SK-N-SH (cell line): ENCODE data around the gene C3orf85. TPM values are rescaled to one million over a fixed set of nuclear protein-coding genes. Genes with fewer than 3 reads are reported as not detected.

Source experiments
- CTCF ChIA-PET: fragments of 300-600, 350-600 bp; formaldehyde crosslinking; extraction: SDS; loops from one replicate; lab custom pipeline; 2021; lab: Yijun Ruan, JAX
- POLR2A ChIA-PET: fragments of 350-600 bp; sonication (Branson Sonifier 250); formaldehyde crosslinking; extraction: SDS; loops from one replicate; lab custom pipeline; 2020; ENCODE audit warnings: antibody characterized with exemption, inconsistent platforms; lab: Yijun Ruan, JAX
- DNase-seq: peaks from one replicate; pipeline ENCODE4 v3.0.0; 2012
- H2AFZ ChIP-seq: fragments of 200-600 bp; sonication (generic); 2 replicates; pipeline ENCODE4 v1.8.1; 2016; ENCODE audit warnings: antibody characterized with exemption, mild to moderate bottlenecking, low read depth
- H3F3A ChIP-seq: fragments of 200-600 bp; sonication (generic); replicated peaks from 2 replicates; pipeline ENCODE3; 2016; ENCODE audit warnings: antibody characterized with exemption, mild to moderate bottlenecking; ENCODE audit not compliant: insufficient read depth
- H3K27ac ChIP-seq, 2 experiments: fragments of 200-500 bp in 1 of 2; fragments of 200-600 bp in 1 of 2; sonication (Bioruptor generic) in 1 of 2; sonication (generic), shearing (Covaris generic) in 1 of 2; 2 replicates each; pipeline versions ENCODE4 v1.5.1 to v1.6.1; 2014 to 2016; ENCODE audit warnings: low read depth in 2 of 2, inconsistent platforms in 1 of 2, low read length in 1 of 2, mild to moderate bottlenecking in 1 of 2, mixed read lengths in 1 of 2
- H3K27me3 ChIP-seq: fragments of 200-600 bp; sonication (generic), shearing (Covaris generic); 2 replicates; pipeline ENCODE4 v1.6.1; 2016; ENCODE audit warnings: mixed run types; ENCODE audit not compliant: insufficient read depth
- H3K36me3 ChIP-seq, 2 experiments: fragments of 200-500 bp in 1 of 2; fragments of 200-600 bp in 1 of 2; sonication (Bioruptor generic) in 1 of 2; sonication (generic) in 1 of 2; replicated peaks in 1 of 2; 2 replicates each; pipeline versions ENCODE3 to v1.5.1; 2014 to 2016; ENCODE audit warnings: low read length in 1 of 2, mild to moderate bottlenecking in 1 of 2; ENCODE audit not compliant: insufficient read depth in 2 of 2, control insufficient read depth in 1 of 2
- H3K4me1 ChIP-seq, 2 experiments: fragments of 200-500 bp in 1 of 2; fragments of 200-600 bp in 1 of 2; sonication (Bioruptor generic) in 1 of 2; sonication (generic), shearing (Covaris generic) in 1 of 2; 2 replicates each; pipeline versions ENCODE4 v1.5.1 to v1.6.1; 2014 to 2016; ENCODE audit warnings: low read depth in 1 of 2, low read length in 1 of 2, mixed run types in 1 of 2; ENCODE audit not compliant: insufficient read depth in 2 of 2, control insufficient read depth in 1 of 2
- H3K4me2 ChIP-seq: fragments of 200-600 bp; sonication (generic), shearing (Covaris generic); 2 replicates; pipeline ENCODE4 v1.6.1; 2017; ENCODE audit warnings: mixed run types
- H3K4me3 ChIP-seq, 2 experiments: fragments of 200-500 bp in 1 of 2; fragments of 200-600 bp in 1 of 2; sonication (Bioruptor generic) in 1 of 2; sonication (generic), shearing (Covaris generic) in 1 of 2; 2 replicates each; pipeline versions ENCODE4 v1.5.1 to v1.8.1; 2014 to 2016; ENCODE audit warnings: low read depth in 2 of 2, inconsistent platforms in 1 of 2, low read length in 1 of 2, mild to moderate bottlenecking in 1 of 2, mixed read lengths in 1 of 2, moderate library complexity in 1 of 2
- H3K79me2 ChIP-seq: fragments of 200-600 bp; sonication (generic); 2 replicates; pipeline ENCODE4 v1.8.1; 2017; ENCODE audit warnings: mild to moderate bottlenecking; ENCODE audit not compliant: insufficient read depth
- H3K9ac ChIP-seq: fragments of 200-600 bp; sonication (generic); 2 replicates; pipeline ENCODE4 v1.6.1; 2017; ENCODE audit warnings: mixed run types
- H3K9me2 ChIP-seq: fragments of 200-600 bp; sonication (generic); 2 replicates; pipeline ENCODE4 v1.6.1; 2017; ENCODE audit warnings: mixed run types
- H3K9me3 ChIP-seq: fragments of 200-600 bp; sonication (generic); 2 replicates; pipeline ENCODE4 v1.6.1; 2017; ENCODE audit warnings: mixed run types, mild to moderate bottlenecking, moderate library complexity
- H4K20me1 ChIP-seq: fragments of 200-600 bp; sonication (generic); 2 replicates; pipeline ENCODE4 v1.6.1; 2017; ENCODE audit warnings: mild to moderate bottlenecking, mixed run types; ENCODE audit not compliant: insufficient read depth
- CHD2 ChIP-seq: fragments of 150-350 bp; IDR thresholded peaks from 2 replicates; pipeline ENCODE4 v1.6.1; 2018; ENCODE audit warnings: low read length; ENCODE audit not compliant: partially characterized antibody
- FOSL2 ChIP-seq: IDR thresholded peaks from 2 replicates; pipeline ENCODE4 v1.4.0; 2012; ENCODE audit warnings: low read depth, mild to moderate bottlenecking, moderate library complexity, borderline replicate concordance
- FOXM1 ChIP-seq: IDR thresholded peaks from 2 replicates; pipeline ENCODE4 v1.4.0; 2012; ENCODE audit warnings: low read depth, mild to moderate bottlenecking
- GABPA ChIP-seq: IDR thresholded peaks from 2 replicates; pipeline ENCODE4 v1.4.0; 2012; ENCODE audit warnings: low read depth, mild to moderate bottlenecking
- GATA2 ChIP-seq: sonication (generic); formaldehyde crosslinking; IDR thresholded peaks from 2 replicates; pipeline ENCODE4 v1.5.0; 2020; ENCODE audit warnings: mild to moderate bottlenecking, missing genetic modification reagents
- MXI1 ChIP-seq: IDR thresholded peaks from 2 replicates; pipeline ENCODE4 v1.6.1; 2012; ENCODE audit warnings: mild to moderate bottlenecking, low read depth, low read length, improper control_type of control experiment
- NRF1 ChIP-seq: IDR thresholded peaks from 2 replicates; pipeline ENCODE4 v1.6.1; 2012; ENCODE audit warnings: low read depth, mild to moderate bottlenecking, low read length
- POLR2AphosphoS5 ChIP-seq: IDR thresholded peaks from 2 replicates; pipeline ENCODE4 v1.6.1; 2012; ENCODE audit warnings: low read depth, low read length
- RCOR1 ChIP-seq: fragments of 150-350 bp; IDR thresholded peaks from 2 replicates; pipeline ENCODE4 v1.6.1; 2017; ENCODE audit warnings: antibody characterized with exemption, low read length
- RXRA ChIP-seq: IDR thresholded peaks from 2 replicates; pipeline ENCODE4 v1.4.0; 2012; ENCODE audit warnings: low read depth, mild to moderate bottlenecking, borderline replicate concordance
- SIN3A ChIP-seq: IDR thresholded peaks from 2 replicates; pipeline ENCODE4 v1.6.1; 2012; ENCODE audit warnings: low read depth, mild to moderate bottlenecking, low read length, moderate library complexity, borderline replicate concordance
- SMC3 ChIP-seq: IDR thresholded peaks from 2 replicates; pipeline ENCODE4 v1.6.1; 2012; ENCODE audit warnings: low read depth, low read length, improper control_type of control experiment
- TAF1 ChIP-seq: IDR thresholded peaks from 2 replicates; pipeline ENCODE4 v1.6.1; 2012; ENCODE audit warnings: low read depth, mild to moderate bottlenecking, low read length, moderate library complexity, borderline replicate concordance
- TCF12 ChIP-seq: IDR thresholded peaks from 2 replicates; pipeline ENCODE4 v1.4.0; 2012
- TEAD4 ChIP-seq: IDR thresholded peaks from 2 replicates; pipeline ENCODE4 v1.4.0; 2012; ENCODE audit warnings: mild to moderate bottlenecking, borderline replicate concordance; ENCODE audit not compliant: insufficient read depth
- USF1 ChIP-seq: IDR thresholded peaks from 2 replicates; pipeline ENCODE4 v1.4.0; 2012; ENCODE audit warnings: low read depth, borderline replicate concordance
- YY1 ChIP-seq: IDR thresholded peaks from 2 replicates; pipeline ENCODE4 v1.4.0; 2012; ENCODE audit warnings: low read depth, mild to moderate bottlenecking
- WGBS: methylation state at CpG from one replicate; pipeline ENCODE4 v1.1.6; 2017; ENCODE audit warnings: low lambda C conversion rate; 5-methylcytosine and 5-hydroxymethylcytosine counted together
- polyA plus RNA-seq, 3 experiments: library from polyadenylated mRNA; depleted of rRNA; stranded (reverse); fragments of >200 nt; gene quantifications; 2 replicates each; pipeline ENCODE4 v1.2.3, GENCODE V29; 2012
- TF ChIP-seq, protein P1 (sequence below): IDR thresholded peaks from 2 replicates; pipeline ENCODE4 v1.6.1; 2012; ENCODE audit warnings: mild to moderate bottlenecking, low read depth, low read length, moderate library complexity
- TF ChIP-seq, protein P2 (sequence below): fragments of 150-350 bp; IDR thresholded peaks from 2 replicates; pipeline ENCODE4 v1.6.1; 2016; ENCODE audit warnings: mild to moderate bottlenecking, low read depth, low read length

The C3orf85 gene
- polyA plus RNA-seq, 1 of the 3 experiments (the other 2 are of a cell fraction) = not detected

DNA sequence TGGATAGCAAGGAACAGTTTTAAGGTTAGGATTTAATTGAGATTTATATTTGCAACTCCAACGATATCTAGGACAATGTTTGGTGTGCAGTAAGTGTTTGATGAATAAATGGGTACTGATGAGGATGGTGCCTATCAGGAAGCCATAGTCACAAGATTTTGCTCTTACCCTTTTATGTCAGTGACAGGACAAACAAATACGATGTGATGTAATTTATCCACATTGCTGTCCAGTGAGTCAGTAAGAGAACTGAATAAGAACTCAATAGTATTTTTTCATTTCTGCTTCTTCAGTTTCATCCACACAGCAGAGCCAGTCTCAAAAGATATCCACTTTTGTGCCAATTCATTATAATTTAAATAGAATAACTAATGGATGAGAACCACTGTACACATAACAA lies 18.5 kb downstream of the C3orf85 start:
- Histone ChIP-seq H3K4me1 (no peaks in the 10 kb centered on the region), H3K9ac (no peak overlapping the region), H3K79me2 (no peaks in the 10 kb centered on the region), H3K27ac (no peak overlapping the region), H4K20me1 (no peaks in the 10 kb centered on the region), H3K36me3 (no peaks in the 10 kb centered on the region), H3K9me3 (no peaks in the 10 kb centered on the region), H3K27me3 (no peaks in the 10 kb centered on the region), H3K4me3 (no peak overlapping the region), H2AFZ (no peak overlapping the region), H3F3A (no peaks in the 10 kb centered on the region), H3K9me2 (no peaks in the 10 kb centered on the region), H3K4me2 (no peak overlapping the region)
- CTCF ChIA-PET = no interaction called here
- 9% methylated on average over 2 of the region's 2 CpGs for WGBS
- POLR2A ChIA-PET = no interaction called here
- DNase-seq = no peak
- TF ChIP-seq GATA2 (CRISPR knock-in tag) = no peak
- no peak for TF ChIP-seq NRF1
- no peak for TF ChIP-seq FOSL2
- no peak for TF ChIP-seq TAF1
- no peak for TF ChIP-seq USF1
- no peak for TF ChIP-seq SMC3

DNA sequence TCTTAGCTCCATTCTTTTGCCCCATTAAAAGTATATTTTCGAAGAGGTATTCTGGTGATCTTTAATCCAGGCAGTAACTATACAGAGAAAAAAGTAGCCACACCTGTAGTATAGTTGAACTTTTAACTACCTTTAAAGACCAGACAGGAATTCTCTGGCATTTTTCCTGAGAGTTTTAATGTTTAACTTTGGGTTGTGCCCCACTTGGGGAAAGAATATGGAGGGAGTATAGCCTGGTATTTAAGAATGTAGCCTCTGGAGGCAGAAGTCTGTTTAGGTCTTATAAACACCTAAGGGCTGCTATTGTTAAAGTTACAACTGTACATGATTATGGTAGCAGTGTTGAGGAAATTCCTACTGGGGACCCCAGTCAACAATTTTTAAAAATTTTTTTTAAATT lies 19.3 kb downstream of the C3orf85 start:
- H3K4me3 ChIP-seq = no peak overlapping the region
- no peak overlapping the region for H3K27ac ChIP-seq
- H3K9me3 ChIP-seq = no peaks in the 10 kb centered on the region
- no peaks in the 10 kb centered on the region for H3K79me2 ChIP-seq
- H4K20me1 ChIP-seq = no peaks in the 10 kb centered on the region
- no peak for DNase-seq
- H3K4me1 ChIP-seq = no peaks in the 10 kb centered on the region
- H3K9ac ChIP-seq = no peak overlapping the region
- no peaks in the 10 kb centered on the region for H3K9me2 ChIP-seq
- TF ChIP-seq RXRA (no peak), SIN3A (no peak), MXI1 (no peak), GABPA (no peak), TCF12 (no peak), RCOR1 (no peak), FOXM1 (no peak), CHD2 (no peak), TEAD4 (no peak), FOSL2 (no peak), SMC3 (no peak), YY1 (no peak), GATA2 (CRISPR knock-in tag) (no peak), POLR2AphosphoS5 (no peak)
- TF ChIP-seq, protein P1, sequence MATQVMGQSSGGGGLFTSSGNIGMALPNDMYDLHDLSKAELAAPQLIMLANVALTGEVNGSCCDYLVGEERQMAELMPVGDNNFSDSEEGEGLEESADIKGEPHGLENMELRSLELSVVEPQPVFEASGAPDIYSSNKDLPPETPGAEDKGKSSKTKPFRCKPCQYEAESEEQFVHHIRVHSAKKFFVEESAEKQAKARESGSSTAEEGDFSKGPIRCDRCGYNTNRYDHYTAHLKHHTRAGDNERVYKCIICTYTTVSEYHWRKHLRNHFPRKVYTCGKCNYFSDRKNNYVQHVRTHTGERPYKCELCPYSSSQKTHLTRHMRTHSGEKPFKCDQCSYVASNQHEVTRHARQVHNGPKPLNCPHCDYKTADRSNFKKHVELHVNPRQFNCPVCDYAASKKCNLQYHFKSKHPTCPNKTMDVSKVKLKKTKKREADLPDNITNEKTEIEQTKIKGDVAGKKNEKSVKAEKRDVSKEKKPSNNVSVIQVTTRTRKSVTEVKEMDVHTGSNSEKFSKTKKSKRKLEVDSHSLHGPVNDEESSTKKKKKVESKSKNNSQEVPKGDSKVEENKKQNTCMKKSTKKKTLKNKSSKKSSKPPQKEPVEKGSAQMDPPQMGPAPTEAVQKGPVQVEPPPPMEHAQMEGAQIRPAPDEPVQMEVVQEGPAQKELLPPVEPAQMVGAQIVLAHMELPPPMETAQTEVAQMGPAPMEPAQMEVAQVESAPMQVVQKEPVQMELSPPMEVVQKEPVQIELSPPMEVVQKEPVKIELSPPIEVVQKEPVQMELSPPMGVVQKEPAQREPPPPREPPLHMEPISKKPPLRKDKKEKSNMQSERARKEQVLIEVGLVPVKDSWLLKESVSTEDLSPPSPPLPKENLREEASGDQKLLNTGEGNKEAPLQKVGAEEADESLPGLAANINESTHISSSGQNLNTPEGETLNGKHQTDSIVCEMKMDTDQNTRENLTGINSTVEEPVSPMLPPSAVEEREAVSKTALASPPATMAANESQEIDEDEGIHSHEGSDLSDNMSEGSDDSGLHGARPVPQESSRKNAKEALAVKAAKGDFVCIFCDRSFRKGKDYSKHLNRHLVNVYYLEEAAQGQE = no peak
- TF ChIP-seq, protein P2, sequence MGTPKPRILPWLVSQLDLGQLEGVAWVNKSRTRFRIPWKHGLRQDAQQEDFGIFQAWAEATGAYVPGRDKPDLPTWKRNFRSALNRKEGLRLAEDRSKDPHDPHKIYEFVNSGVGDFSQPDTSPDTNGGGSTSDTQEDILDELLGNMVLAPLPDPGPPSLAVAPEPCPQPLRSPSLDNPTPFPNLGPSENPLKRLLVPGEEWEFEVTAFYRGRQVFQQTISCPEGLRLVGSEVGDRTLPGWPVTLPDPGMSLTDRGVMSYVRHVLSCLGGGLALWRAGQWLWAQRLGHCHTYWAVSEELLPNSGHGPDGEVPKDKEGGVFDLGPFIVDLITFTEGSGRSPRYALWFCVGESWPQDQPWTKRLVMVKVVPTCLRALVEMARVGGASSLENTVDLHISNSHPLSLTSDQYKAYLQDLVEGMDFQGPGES = no peak
- CTCF ChIA-PET = no interaction called here
- no peak overlapping the region for H2AFZ ChIP-seq
- H3K36me3 ChIP-seq = no peaks in the 10 kb centered on the region
- 22% methylated on average over 1 of the region's 1 CpG for WGBS
- POLR2A ChIA-PET = no interaction called here
- H3K4me2 ChIP-seq = no peak overlapping the region
- H3F3A ChIP-seq = no peaks in the 10 kb centered on the region
- no peaks in the 10 kb centered on the region for H3K27me3 ChIP-seq
